Measurements from ENCODE around the gene RAPGEF5. TPM values are rescaled to one million over a fixed set of nuclear protein-coding genes. Genes with fewer than 3 reads are reported as not detected.

Gene RAPGEF5
- total and polyA plus RNA-seq, 10 of the 15 experiments (the other 5 are each of a cell fraction or from before 2014, with no cell fraction given): 0.38 to 4.0 (median 1.6) TPM; not detected in 1

DNA sequence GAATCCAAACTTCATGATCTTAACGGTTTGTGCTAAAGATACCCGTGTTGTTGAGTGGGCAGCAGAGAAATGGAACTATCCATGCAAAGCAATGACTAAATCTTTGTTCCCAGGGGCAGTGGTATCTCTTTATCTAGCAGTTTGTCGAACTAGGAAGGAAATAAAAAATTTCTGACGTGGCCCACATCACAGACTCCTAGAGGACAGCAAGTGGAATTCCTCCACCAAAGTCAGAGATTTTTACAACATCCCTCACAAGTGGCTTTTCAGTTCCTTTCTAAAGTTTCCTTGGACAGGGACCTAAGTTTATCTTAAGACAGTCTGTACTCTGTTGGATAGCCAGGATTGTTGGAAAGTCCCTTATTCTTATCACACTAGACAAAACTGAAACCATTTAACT, 136.0 kb downstream of the RAPGEF5 start:
- POLR2A ChIA-PET: no interaction called here

More for the DNA sequence above, 136.0 kb downstream of the RAPGEF5 start:
- CTCF ChIA-PET: no interaction called here
- H3K79me2 ChIP-seq (ENCODE audit: control insufficient read depth, insufficient read depth, low read length): no peaks in the 10 kb centered on the region
- no peaks in the 10 kb centered on the region for H4K20me1 ChIP-seq (ENCODE audit: control insufficient read depth, insufficient read depth)
- WGBS (ENCODE audit: insufficient coverage, insufficient replicate concordance, low lambda C conversion rate, missing lambda C conversion rate): 0% methylated on average over 4 of the region's 4 CpGs
- no peak overlapping the region for H3K27ac ChIP-seq (ENCODE audit: control insufficient read depth, insufficient read depth)
- no peaks in the 10 kb centered on the region for H3K27me3 ChIP-seq (replicated peaks in 1 of 2; ENCODE audit: control insufficient read depth in 2 of 2, insufficient read depth in 2 of 2, low read length in 1 of 2)
- no peak overlapping the region for H3K4me3 ChIP-seq
- no peaks in the 10 kb centered on the region for H3K4me1 ChIP-seq (ENCODE audit: control insufficient read depth, insufficient read depth, low read length)
- intact Hi-C loops (cut with micrococcal nuclease; ENCODE audit: unreplicated experiment): no loop called here
- no peak overlapping the region for H2AFZ ChIP-seq (ENCODE audit: control insufficient read depth, low read depth, low read length)
- RAD21 ChIA-PET (ENCODE audit: unreplicated experiment): no interaction called here
- no peak overlapping the region for H3K4me2 ChIP-seq (ENCODE audit: control insufficient read depth, insufficient read depth)
- no peak for ATAC-seq
- no TSS peak for BruUV-seq (replicated peaks)
- no peak for DNase-seq (ENCODE audit: low read depth, low spot score)
- SMC1A ChIA-PET (ENCODE audit: uncharacterized antibody, unreplicated experiment): no interaction called here
- no peak for FAIRE-seq
- H3K36me3 ChIP-seq (ENCODE audit: control insufficient read depth in 2 of 2, insufficient read depth in 2 of 2, low read length in 1 of 2): no peaks in the 10 kb centered on the region; a peak in 1 of 4 replicates
- H3K9me3 ChIP-seq (replicated peaks; ENCODE audit: control insufficient read depth, insufficient read depth, low read length): no peaks in the 10 kb centered on the region; the same call in 2 of the 3 replicates
- TF ChIP-seq SIN3A (IDR thresholded peaks at IDR 0.05; ENCODE audit: low read depth, low read length): no peak
- TF ChIP-seq NFYA (IDR thresholded peaks at IDR 0.05; ENCODE audit: borderline replicate concordance, low read depth, low read length): no peak
- no peak for TF ChIP-seq ASH2L (IDR thresholded peaks at IDR 0.05; ENCODE audit: borderline replicate concordance, low read depth)
- no peak for TF ChIP-seq MTA2 (IDR thresholded peaks at IDR 0.05; ENCODE audit: low read depth)
- no peak for TF ChIP-seq SREBF1 (IDR thresholded peaks at IDR 0.05; ENCODE audit: low read length)
- TF ChIP-seq POU2F2 (IDR thresholded peaks at IDR 0.05; ENCODE audit: borderline replicate concordance, low read depth, low read length): no peak
- TF ChIP-seq ATF7 (IDR thresholded peaks at IDR 0.05; ENCODE audit: low read depth): no peak
- TF ChIP-seq, protein P1, sequence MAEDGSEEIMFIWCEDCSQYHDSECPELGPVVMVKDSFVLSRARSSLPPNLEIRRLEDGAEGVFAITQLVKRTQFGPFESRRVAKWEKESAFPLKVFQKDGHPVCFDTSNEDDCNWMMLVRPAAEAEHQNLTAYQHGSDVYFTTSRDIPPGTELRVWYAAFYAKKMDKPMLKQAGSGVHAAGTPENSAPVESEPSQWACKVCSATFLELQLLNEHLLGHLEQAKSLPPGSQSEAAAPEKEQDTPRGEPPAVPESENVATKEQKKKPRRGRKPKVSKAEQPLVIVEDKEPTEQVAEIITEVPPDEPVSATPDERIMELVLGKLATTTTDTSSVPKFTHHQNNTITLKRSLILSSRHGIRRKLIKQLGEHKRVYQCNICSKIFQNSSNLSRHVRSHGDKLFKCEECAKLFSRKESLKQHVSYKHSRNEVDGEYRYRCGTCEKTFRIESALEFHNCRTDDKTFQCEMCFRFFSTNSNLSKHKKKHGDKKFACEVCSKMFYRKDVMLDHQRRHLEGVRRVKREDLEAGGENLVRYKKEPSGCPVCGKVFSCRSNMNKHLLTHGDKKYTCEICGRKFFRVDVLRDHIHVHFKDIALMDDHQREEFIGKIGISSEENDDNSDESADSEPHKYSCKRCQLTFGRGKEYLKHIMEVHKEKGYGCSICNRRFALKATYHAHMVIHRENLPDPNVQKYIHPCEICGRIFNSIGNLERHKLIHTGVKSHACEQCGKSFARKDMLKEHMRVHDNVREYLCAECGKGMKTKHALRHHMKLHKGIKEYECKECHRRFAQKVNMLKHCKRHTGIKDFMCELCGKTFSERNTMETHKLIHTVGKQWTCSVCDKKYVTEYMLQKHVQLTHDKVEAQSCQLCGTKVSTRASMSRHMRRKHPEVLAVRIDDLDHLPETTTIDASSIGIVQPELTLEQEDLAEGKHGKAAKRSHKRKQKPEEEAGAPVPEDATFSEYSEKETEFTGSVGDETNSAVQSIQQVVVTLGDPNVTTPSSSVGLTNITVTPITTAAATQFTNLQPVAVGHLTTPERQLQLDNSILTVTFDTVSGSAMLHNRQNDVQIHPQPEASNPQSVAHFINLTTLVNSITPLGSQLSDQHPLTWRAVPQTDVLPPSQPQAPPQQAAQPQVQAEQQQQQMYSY (CRISPR knock-in tag; IDR thresholded peaks at IDR 0.05): no peak
- no peak for TF ChIP-seq STAT1 (conservative IDR thresholded peaks at IDR 0.05)
- no peak for TF ChIP-seq NR2C2 (IDR thresholded peaks at IDR 0.05; ENCODE audit: borderline replicate concordance, control insufficient read depth, insufficient read length, low read depth)
- in situ Hi-C loops (cut with MboI): no loop called here
- H3K9ac ChIP-seq (ENCODE audit: control insufficient read depth, insufficient read depth, low read length): no peak overlapping the region

All from GM12878 (cell line).